Activated naive CD4-positive, alpha-beta T cell treated with anti-CD3 and anti-CD28 coated beads, Interleukin-2, amount 50 U/mL, for 72 hours (primary cell): ENCODE measurements around the gene GTF2H2C. TPM values are rescaled to one million over a fixed set of nuclear protein-coding genes. Genes with fewer than 3 reads are reported as not detected.
A peak's percentile ranks its signal among the peaks of the same experiment; 100 is the strongest.
"Not testable (repeated sequence)": the region's sequence is repeated elsewhere in the genome, so short reads cannot be mapped to it uniquely, and the experiment has no call there.

ENCODE experiments used
- ATAC-seq, 2 donors: fragments of 150-1000 bp; cut with Tn5 transposase; 2 replicates each; pipeline ENCODE4 v1.10.0; 2021; ENCODE audit warnings: mild to moderate bottlenecking in 2 of 2, moderate library complexity in 2 of 2
- DNase-seq, 2 donors: peaks; one replicate each; pipeline ENCODE4 v3.0.0; 2021 to 2022; ENCODE audit warnings: low spot score in 2 of 2
- H3K27ac Mint-ChIP-seq, 2 donors: one replicate each; pipeline ENCODE4 v1.8.0; 2022; ENCODE audit warnings: mild to moderate bottlenecking in 2 of 2, mixed read lengths in 2 of 2
- H3K36me3 Mint-ChIP-seq, 2 donors: one replicate each; pipeline ENCODE4 v1.8.0; 2022; ENCODE audit warnings: mixed read lengths in 2 of 2
- H3K9me3 Mint-ChIP-seq, 2 donors: one replicate each; pipeline ENCODE4 v1.8.0; 2022; ENCODE audit warnings: mixed read lengths in 2 of 2
- total RNA-seq, 2 donors: library from RNA; stranded (reverse); gene quantifications; one replicate each; pipeline ENCODE4 v1.2.3, GENCODE V29; 2022

The GTF2H2C gene
- total RNA-seq, 2 donors from 2014 or later = 43.7 to 79.5 TPM

- DNase-seq, H3K9me3 Mint-ChIP-seq, H3K36me3 Mint-ChIP-seq, ATAC-seq, H3K27ac Mint-ChIP-seq: not testable (repeated sequence)
These were observed 18.6 kb upstream of the GTF2H2C start for GRCh38 chr5:69541347-69541746.

GRCh38 chr5:69542838-69543618 is 17.0 kb upstream of the GTF2H2C start:
- H3K36me3 Mint-ChIP-seq, DNase-seq, ATAC-seq, H3K9me3 Mint-ChIP-seq, H3K27ac Mint-ChIP-seq: not testable (repeated sequence)

GRCh38 chr5:69544602-69545001 is 15.4 kb upstream of the GTF2H2C start:
- not testable (repeated sequence) for H3K36me3 Mint-ChIP-seq, ATAC-seq, H3K9me3 Mint-ChIP-seq, H3K27ac Mint-ChIP-seq, DNase-seq

GRCh38 chr5:69560587-69561431 is 818 bp downstream of the GTF2H2C start:
- ATAC-seq, H3K36me3 Mint-ChIP-seq, H3K9me3 Mint-ChIP-seq, DNase-seq: not testable (repeated sequence)
- H3K27ac Mint-ChIP-seq = peak overlapping the region in 1 of 2 donors; percentile 86

- not testable (repeated sequence) for ATAC-seq, DNase-seq, H3K36me3 Mint-ChIP-seq, H3K9me3 Mint-ChIP-seq, H3K27ac Mint-ChIP-seq
These were observed 6.2 kb downstream of the GTF2H2C start for GRCh38 chr5:69566172-69566571.

GRCh38 chr5:69568072-69568471 is 8.1 kb downstream of the GTF2H2C start:
- not testable (repeated sequence) for DNase-seq, H3K27ac Mint-ChIP-seq, H3K36me3 Mint-ChIP-seq, H3K9me3 Mint-ChIP-seq, ATAC-seq

GRCh38 chr5:69583356-69583755 is 23.4 kb downstream of the GTF2H2C start:
- H3K9me3 Mint-ChIP-seq, H3K27ac Mint-ChIP-seq, DNase-seq, H3K36me3 Mint-ChIP-seq, ATAC-seq: not testable (repeated sequence)

- not testable (repeated sequence) for H3K9me3 Mint-ChIP-seq, H3K27ac Mint-ChIP-seq, ATAC-seq, DNase-seq, H3K36me3 Mint-ChIP-seq
These were observed 36.3 kb downstream of the GTF2H2C start for GRCh38 chr5:69596114-69596840.

GRCh38 chr5:69601947-69602346 is 42.0 kb downstream of the GTF2H2C start:
- H3K9me3 Mint-ChIP-seq, H3K36me3 Mint-ChIP-seq, DNase-seq, ATAC-seq, H3K27ac Mint-ChIP-seq: not testable (repeated sequence)

- H3K36me3 Mint-ChIP-seq, DNase-seq, ATAC-seq, H3K9me3 Mint-ChIP-seq, H3K27ac Mint-ChIP-seq: not testable (repeated sequence)
These were observed 46.8 kb downstream of the GTF2H2C start for GRCh38 chr5:69606839-69607238.

GRCh38 chr5:69607750-69608149 is 47.8 kb downstream of the GTF2H2C start:
- H3K27ac Mint-ChIP-seq, H3K36me3 Mint-ChIP-seq, DNase-seq, ATAC-seq, H3K9me3 Mint-ChIP-seq: not testable (repeated sequence)

- H3K27ac Mint-ChIP-seq, H3K9me3 Mint-ChIP-seq, DNase-seq, H3K36me3 Mint-ChIP-seq, ATAC-seq: not testable (repeated sequence)
These were observed 49.0 kb downstream of the GTF2H2C start for GRCh38 chr5:69608861-69609496.

GRCh38 chr5:69614843-69615242 is 54.9 kb downstream of the GTF2H2C start:
- not testable (repeated sequence) for ATAC-seq, H3K9me3 Mint-ChIP-seq, H3K36me3 Mint-ChIP-seq, DNase-seq, H3K27ac Mint-ChIP-seq

- not testable (repeated sequence) for H3K9me3 Mint-ChIP-seq
These were observed 71.9 kb downstream of the GTF2H2C start for GRCh38 chr5:69631879-69632278.

More at GRCh38 chr5:69631879-69632278, 71.9 kb downstream of the GTF2H2C start:
- not testable (repeated sequence) for H3K27ac Mint-ChIP-seq, ATAC-seq, H3K36me3 Mint-ChIP-seq, DNase-seq
